ENCODE measurements around the gene GTF3C6. TPM values are rescaled to one million over a fixed set of nuclear protein-coding genes. Genes with fewer than 3 reads are reported as not detected.

GTF3C6 gene
- total RNA-seq, 1 donor from 2014 or later = 79.5 TPM

DNA sequence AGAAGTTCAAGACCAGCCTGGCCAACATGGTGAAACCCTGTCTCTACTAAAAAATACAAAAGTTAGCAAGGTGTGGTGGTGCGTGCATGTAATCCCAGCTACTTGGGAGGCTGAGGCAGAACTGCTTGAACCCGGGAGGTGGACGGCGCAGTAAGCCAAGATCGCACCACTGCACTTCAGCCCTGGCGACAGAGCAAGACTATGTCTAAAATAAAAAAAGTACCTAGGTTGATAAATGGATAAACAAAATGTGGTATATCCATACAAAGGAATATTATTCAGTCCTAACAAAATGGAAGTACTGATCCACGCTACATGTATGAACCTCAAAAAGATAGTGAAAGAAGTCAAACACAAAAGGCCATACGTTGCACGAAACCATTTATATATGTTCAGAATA is 22.1 kb downstream of the GTF3C6 start:
- H3K27me3 Mint-ChIP-seq (ENCODE audit: low read depth) = no peaks in the 10 kb centered on the region
- TF ChIP-seq, protein P1, sequence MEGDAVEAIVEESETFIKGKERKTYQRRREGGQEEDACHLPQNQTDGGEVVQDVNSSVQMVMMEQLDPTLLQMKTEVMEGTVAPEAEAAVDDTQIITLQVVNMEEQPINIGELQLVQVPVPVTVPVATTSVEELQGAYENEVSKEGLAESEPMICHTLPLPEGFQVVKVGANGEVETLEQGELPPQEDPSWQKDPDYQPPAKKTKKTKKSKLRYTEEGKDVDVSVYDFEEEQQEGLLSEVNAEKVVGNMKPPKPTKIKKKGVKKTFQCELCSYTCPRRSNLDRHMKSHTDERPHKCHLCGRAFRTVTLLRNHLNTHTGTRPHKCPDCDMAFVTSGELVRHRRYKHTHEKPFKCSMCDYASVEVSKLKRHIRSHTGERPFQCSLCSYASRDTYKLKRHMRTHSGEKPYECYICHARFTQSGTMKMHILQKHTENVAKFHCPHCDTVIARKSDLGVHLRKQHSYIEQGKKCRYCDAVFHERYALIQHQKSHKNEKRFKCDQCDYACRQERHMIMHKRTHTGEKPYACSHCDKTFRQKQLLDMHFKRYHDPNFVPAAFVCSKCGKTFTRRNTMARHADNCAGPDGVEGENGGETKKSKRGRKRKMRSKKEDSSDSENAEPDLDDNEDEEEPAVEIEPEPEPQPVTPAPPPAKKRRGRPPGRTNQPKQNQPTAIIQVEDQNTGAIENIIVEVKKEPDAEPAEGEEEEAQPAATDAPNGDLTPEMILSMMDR (IDR thresholded peaks at IDR 0.05) = no peak
- peak overlapping the region; percentile 98 for H3K4me3 Mint-ChIP-seq (ENCODE audit: unreplicated experiment)
- H3K4me1 Mint-ChIP-seq (ENCODE audit: low read depth) = peaks cover 20% of the 10 kb centered on the region
- H3K36me3 Mint-ChIP-seq (ENCODE audit: low read depth) = peaks cover 4% of the 10 kb centered on the region
- peaks cover 4% of the 10 kb centered on the region for H3K9me3 Mint-ChIP-seq (ENCODE audit: low read depth)
- H3K27ac Mint-ChIP-seq (ENCODE audit: unreplicated experiment) = peak overlapping the region; percentile 99
- no peak for DNase-seq (ENCODE audit: low spot score)

- peak overlapping the region; percentile 99 for H3K27ac Mint-ChIP-seq (ENCODE audit: unreplicated experiment)
These were observed 22.7 kb downstream of the GTF3C6 start for GRCh38 chr6:110981202-110981600.

DNA sequence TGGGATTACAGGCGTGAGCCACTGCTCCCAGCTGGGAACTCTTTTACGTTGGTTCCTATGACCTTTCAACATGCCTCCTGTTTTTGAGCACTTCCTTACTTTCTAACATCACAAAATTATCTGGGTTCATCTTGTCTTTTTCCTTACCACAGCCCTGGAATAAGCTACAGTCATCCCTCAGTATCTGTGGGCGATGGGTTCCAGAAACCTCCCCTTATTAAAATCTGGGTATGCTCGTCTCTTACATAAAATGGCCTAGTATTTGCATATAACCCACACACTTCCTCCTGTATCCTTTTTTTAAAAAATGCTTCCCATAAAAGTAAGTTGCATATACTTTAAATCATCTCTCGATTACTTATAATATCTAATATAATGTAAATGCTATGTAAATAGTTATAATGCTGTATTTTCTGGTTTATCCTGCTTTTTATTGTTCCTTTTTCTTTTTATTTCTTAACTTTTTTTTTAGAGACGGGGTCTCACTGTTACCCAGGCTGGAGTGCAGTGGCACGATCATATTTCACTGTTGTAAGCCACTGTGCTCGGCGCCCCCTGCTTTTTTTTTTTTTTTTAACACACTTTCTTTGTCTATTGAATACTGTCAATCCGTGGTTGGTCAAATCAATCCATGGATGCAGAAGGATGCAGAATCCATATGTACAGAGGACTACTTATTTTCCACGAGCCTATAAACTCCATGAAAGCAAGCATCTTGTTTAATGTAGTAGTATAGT is 32.5 kb downstream of the GTF3C6 start:
- TF ChIP-seq, protein P1 (IDR thresholded peaks at IDR 0.05) = peak; percentile 21
- DNase-seq (ENCODE audit: low spot score) = no peak
- H3K27ac Mint-ChIP-seq (ENCODE audit: unreplicated experiment) = no peak overlapping the region
- H3K4me1 Mint-ChIP-seq (ENCODE audit: low read depth) = no peaks in the 10 kb centered on the region
- H3K4me3 Mint-ChIP-seq (ENCODE audit: unreplicated experiment) = no peak overlapping the region
- H3K36me3 Mint-ChIP-seq (ENCODE audit: low read depth) = peaks cover 11% of the 10 kb centered on the region
- H3K9me3 Mint-ChIP-seq (ENCODE audit: low read depth) = no peaks in the 10 kb centered on the region
- no peaks in the 10 kb centered on the region for H3K27me3 Mint-ChIP-seq (ENCODE audit: low read depth)

More at GRCh38 chr6:110981202-110981600, 22.7 kb downstream of the GTF3C6 start:
- DNase-seq (ENCODE audit: low spot score) = no peak
- Mint-ChIP-seq H3K27me3 (ENCODE audit: low read depth) (no peaks in the 10 kb centered on the region), H3K4me3 (ENCODE audit: unreplicated experiment) (peak overlapping the region; percentile 98), H3K4me1 (ENCODE audit: low read depth) (peaks cover 20% of the 10 kb centered on the region), H3K36me3 (ENCODE audit: low read depth) (peaks cover 9% of the 10 kb centered on the region), H3K9me3 (ENCODE audit: low read depth) (peaks cover 4% of the 10 kb centered on the region)
- TF ChIP-seq, protein P1 (IDR thresholded peaks at IDR 0.05) = no peak

GRCh38 chr6:110996691-110997090 is 38.2 kb downstream of the GTF3C6 start:
- Mint-ChIP-seq H3K27me3 (ENCODE audit: low read depth) (no peaks in the 10 kb centered on the region), H3K9me3 (ENCODE audit: low read depth) (no peaks in the 10 kb centered on the region), H3K27ac (ENCODE audit: unreplicated experiment) (no peak overlapping the region), H3K4me1 (ENCODE audit: low read depth) (no peaks in the 10 kb centered on the region), H3K4me3 (ENCODE audit: unreplicated experiment) (no peak overlapping the region), H3K36me3 (ENCODE audit: low read depth) (peaks cover 8% of the 10 kb centered on the region)
- DNase-seq (ENCODE audit: low spot score) = no peak
- TF ChIP-seq, protein P1 (IDR thresholded peaks at IDR 0.05) = no peak

DNA sequence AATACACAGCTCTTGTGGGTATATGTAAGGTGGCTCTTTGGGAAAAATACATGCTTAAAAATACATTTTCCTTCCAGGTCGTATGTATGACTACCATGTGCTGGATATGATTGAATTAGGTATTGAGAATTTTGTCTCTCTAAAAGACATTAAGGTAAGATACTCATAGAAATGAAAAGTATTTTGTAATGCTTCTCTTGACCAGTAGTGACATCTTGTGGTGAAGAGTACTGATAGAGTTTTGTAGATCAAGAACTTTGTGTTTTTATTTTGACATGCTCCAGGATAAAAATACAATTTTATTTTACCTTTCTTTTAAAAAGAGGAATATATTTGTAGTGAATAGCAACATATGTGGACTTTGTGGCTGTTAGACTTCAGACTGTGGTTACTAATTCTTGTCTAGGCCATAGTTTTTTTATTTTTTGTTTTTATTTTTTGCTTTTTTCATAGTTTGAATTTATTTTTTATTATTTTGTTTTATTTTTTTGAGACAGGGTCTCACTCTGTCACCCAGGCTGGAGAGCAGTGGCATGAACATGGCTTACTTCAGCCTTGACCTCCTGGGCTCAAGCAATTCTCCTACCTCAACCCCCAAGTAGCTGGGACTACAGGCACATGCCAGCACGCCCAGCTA is 41.2 kb downstream of the GTF3C6 start:
- H3K27ac Mint-ChIP-seq (ENCODE audit: unreplicated experiment) = no peak overlapping the region
- DNase-seq (ENCODE audit: low spot score) = no peak

More for the DNA sequence above, 41.2 kb downstream of the GTF3C6 start:
- TF ChIP-seq, protein P1 (IDR thresholded peaks at IDR 0.05) = peak; percentile 82
- H3K27me3 Mint-ChIP-seq (ENCODE audit: low read depth) = no peaks in the 10 kb centered on the region
- no peaks in the 10 kb centered on the region for H3K9me3 Mint-ChIP-seq (ENCODE audit: low read depth)
- H3K4me1 Mint-ChIP-seq (ENCODE audit: low read depth) = no peaks in the 10 kb centered on the region
- peaks cover 11% of the 10 kb centered on the region for H3K36me3 Mint-ChIP-seq (ENCODE audit: low read depth)
- H3K4me3 Mint-ChIP-seq (ENCODE audit: unreplicated experiment) = no peak overlapping the region
